ENCODE results near the gene ZNRF3.

The ZNRF3 gene

DNA sequence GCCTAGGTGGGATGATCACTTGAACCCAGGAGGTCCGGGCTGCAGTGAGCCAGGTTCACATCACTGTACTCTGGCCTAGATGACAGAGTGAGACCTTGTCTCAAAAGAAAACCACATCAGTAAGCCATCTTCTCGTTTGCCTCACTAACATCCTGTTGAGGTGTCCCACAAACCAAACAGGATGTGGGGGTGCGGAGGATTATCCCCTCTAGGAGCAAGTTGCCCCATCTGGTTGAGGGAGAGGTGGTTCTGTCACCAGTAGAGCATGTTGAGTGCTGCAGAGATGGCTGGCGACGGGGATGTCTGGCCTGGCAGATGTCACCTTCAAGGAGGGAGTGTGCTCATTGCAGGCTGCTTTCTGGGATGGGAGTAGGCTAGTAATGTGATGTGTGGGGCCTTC lies 72.4 kb downstream of the ZNRF3 start:
- TF ChIP-seq, protein P1, sequence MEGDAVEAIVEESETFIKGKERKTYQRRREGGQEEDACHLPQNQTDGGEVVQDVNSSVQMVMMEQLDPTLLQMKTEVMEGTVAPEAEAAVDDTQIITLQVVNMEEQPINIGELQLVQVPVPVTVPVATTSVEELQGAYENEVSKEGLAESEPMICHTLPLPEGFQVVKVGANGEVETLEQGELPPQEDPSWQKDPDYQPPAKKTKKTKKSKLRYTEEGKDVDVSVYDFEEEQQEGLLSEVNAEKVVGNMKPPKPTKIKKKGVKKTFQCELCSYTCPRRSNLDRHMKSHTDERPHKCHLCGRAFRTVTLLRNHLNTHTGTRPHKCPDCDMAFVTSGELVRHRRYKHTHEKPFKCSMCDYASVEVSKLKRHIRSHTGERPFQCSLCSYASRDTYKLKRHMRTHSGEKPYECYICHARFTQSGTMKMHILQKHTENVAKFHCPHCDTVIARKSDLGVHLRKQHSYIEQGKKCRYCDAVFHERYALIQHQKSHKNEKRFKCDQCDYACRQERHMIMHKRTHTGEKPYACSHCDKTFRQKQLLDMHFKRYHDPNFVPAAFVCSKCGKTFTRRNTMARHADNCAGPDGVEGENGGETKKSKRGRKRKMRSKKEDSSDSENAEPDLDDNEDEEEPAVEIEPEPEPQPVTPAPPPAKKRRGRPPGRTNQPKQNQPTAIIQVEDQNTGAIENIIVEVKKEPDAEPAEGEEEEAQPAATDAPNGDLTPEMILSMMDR (IDR thresholded peaks at IDR 0.05; ENCODE audit: low read depth, low read length) = no peak
- DNase-seq (ENCODE audit: low read depth in 2 of 2) = no peak
- no peak overlapping the region for H3K4me3 ChIP-seq (replicated peaks in 1 of 2; ENCODE audit: low read depth in 2 of 2, low read length in 2 of 2)

DNA sequence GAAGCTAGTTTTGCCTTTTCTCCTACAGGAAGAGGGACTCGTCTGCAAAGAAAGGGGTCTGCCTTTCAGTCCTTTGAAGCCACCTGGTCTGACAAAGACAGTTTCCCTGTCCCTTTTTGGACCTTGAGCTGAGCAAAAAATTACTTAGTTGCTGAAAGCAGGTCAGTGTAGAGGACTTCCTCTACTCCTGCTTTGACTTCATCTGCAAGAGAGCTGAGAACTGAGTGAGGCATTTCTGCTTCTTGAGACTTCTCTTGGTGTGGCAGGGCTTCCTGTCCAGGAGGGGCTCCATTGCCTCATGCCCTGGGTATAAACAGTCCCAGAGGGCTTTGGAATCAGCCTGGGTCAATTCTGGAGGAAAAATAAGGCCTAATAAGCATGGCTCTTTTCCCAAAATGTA lies 73.1 kb downstream of the ZNRF3 start:
- TF ChIP-seq, protein P1 (IDR thresholded peaks at IDR 0.05; ENCODE audit: low read depth, low read length) = no peak
- DNase-seq (ENCODE audit: low read depth in 2 of 2) = no peak
- H3K4me3 ChIP-seq (replicated peaks in 1 of 2; ENCODE audit: low read depth in 2 of 2, low read length in 2 of 2) = no peak overlapping the region

GRCh38 chr22:28958611-28959010 lies 75.2 kb downstream of the ZNRF3 start:
- no peak overlapping the region for H3K4me3 ChIP-seq (replicated peaks in 1 of 2; ENCODE audit: low read depth in 2 of 2, low read length in 2 of 2)
- TF ChIP-seq, protein P1 (IDR thresholded peaks at IDR 0.05; ENCODE audit: low read depth, low read length) = no peak
- DNase-seq (ENCODE audit: low read depth in 2 of 2) = peak; percentile 15 to 50

GRCh38 chr22:28962042-28962554 lies 78.7 kb downstream of the ZNRF3 start:
- DNase-seq (ENCODE audit: low read depth in 2 of 2) = no peak
- TF ChIP-seq, protein P1 (IDR thresholded peaks at IDR 0.05; ENCODE audit: low read depth, low read length) = no peak

GRCh38 chr22:28963362-28963761 lies 80.0 kb downstream of the ZNRF3 start:
- H3K4me3 ChIP-seq (replicated peaks in 1 of 2; ENCODE audit: low read depth in 2 of 2, low read length in 2 of 2) = no peak overlapping the region
- TF ChIP-seq, protein P1 (IDR thresholded peaks at IDR 0.05; ENCODE audit: low read depth, low read length) = no peak
- no peak for DNase-seq (ENCODE audit: low read depth in 2 of 2)

More at GRCh38 chr22:28962042-28962554, 78.7 kb downstream of the ZNRF3 start:
- no peak overlapping the region for H3K4me3 ChIP-seq (replicated peaks in 1 of 2; ENCODE audit: low read depth in 2 of 2, low read length in 2 of 2)

- H3K4me3 ChIP-seq (replicated peaks in 1 of 2; ENCODE audit: low read depth in 2 of 2, low read length in 2 of 2) = no peak overlapping the region
- TF ChIP-seq, protein P1 (IDR thresholded peaks at IDR 0.05; ENCODE audit: low read depth, low read length) = no peak
- no peak for DNase-seq (ENCODE audit: low read depth in 2 of 2)
Observed at GRCh38 chr22:28967163-28967665, 83.8 kb downstream of the ZNRF3 start.

DNA sequence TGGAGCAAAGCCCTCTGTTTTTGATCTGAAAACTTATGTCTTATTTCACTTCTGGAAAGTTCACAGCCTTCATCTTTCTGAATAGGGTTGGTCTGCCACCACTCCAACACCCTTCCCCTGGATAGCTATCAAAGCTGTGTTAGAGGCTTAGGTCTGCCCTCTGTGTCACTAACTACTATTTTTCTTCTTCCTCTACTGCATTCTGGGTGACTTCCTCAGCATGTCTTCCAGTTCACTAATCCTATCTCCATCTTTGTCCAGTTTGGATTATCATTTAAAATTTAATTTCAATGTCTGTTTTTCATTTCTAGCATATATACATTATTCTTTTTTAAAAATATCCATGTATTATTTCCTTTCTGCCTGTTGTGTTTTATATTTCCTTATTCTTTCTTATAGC lies 84.6 kb downstream of the ZNRF3 start:
- no peak overlapping the region for H3K4me3 ChIP-seq (replicated peaks in 1 of 2; ENCODE audit: low read depth in 2 of 2, low read length in 2 of 2)
- TF ChIP-seq, protein P1 (IDR thresholded peaks at IDR 0.05; ENCODE audit: low read depth, low read length) = no peak
- no peak for DNase-seq (ENCODE audit: low read depth in 2 of 2)

Data from cardiac fibroblast (primary cell).